ENCODE results near the gene FREM2.

Gene FREM2

GRCh38 chr13:38669234-38669964 is 17.5 kb upstream of the FREM2 start:
- TF ChIP-seq CTCF (IDR thresholded peaks at IDR 0.05; ENCODE audit: insufficient read depth, low read depth, low read length, missing control alignments): no peak
- DNase-seq (ENCODE audit: low read depth): no peak
- H3K4me3 ChIP-seq (ENCODE audit: low read depth, low read length): no peak overlapping the region

- no peak for DNase-seq (ENCODE audit: low read depth)
- no peak for TF ChIP-seq CTCF (IDR thresholded peaks at IDR 0.05; ENCODE audit: insufficient read depth, low read depth, low read length, missing control alignments)
- no peak overlapping the region for H3K4me3 ChIP-seq (ENCODE audit: low read depth, low read length)
These were observed 16.2 kb upstream of the FREM2 start for GRCh38 chr13:38670627-38671026.

- TF ChIP-seq CTCF (IDR thresholded peaks at IDR 0.05; ENCODE audit: insufficient read depth, low read depth, low read length, missing control alignments): no peak
- no peak for DNase-seq (ENCODE audit: low read depth)
- no peak overlapping the region for H3K4me3 ChIP-seq (ENCODE audit: low read depth, low read length)
These were observed 14.9 kb upstream of the FREM2 start for GRCh38 chr13:38671980-38672379.

- H3K4me3 ChIP-seq (ENCODE audit: low read depth, low read length): no peak overlapping the region
- DNase-seq (ENCODE audit: low read depth): no peak
- no peak for TF ChIP-seq CTCF (IDR thresholded peaks at IDR 0.05; ENCODE audit: insufficient read depth, low read depth, low read length, missing control alignments)
These were observed 12.7 kb upstream of the FREM2 start for GRCh38 chr13:38674208-38674607.

GRCh38 chr13:38680912-38681311 is 6.0 kb upstream of the FREM2 start:
- no peak for TF ChIP-seq CTCF (IDR thresholded peaks at IDR 0.05; ENCODE audit: insufficient read depth, low read depth, low read length, missing control alignments)
- DNase-seq (ENCODE audit: low read depth): no peak
- H3K4me3 ChIP-seq (ENCODE audit: low read depth, low read length): no peak overlapping the region

- DNase-seq (ENCODE audit: low read depth): no peak
- TF ChIP-seq CTCF (IDR thresholded peaks at IDR 0.05; ENCODE audit: insufficient read depth, low read depth, low read length, missing control alignments): no peak
- H3K4me3 ChIP-seq (ENCODE audit: low read depth, low read length): no peak overlapping the region
These were observed 2.2 kb upstream of the FREM2 start for GRCh38 chr13:38684714-38685113.

- TF ChIP-seq CTCF (IDR thresholded peaks at IDR 0.05; ENCODE audit: insufficient read depth, low read depth, low read length, missing control alignments): no peak
- no peak overlapping the region for H3K4me3 ChIP-seq (ENCODE audit: low read depth, low read length)
These were observed 1.4 kb upstream of the FREM2 start for GRCh38 chr13:38685431-38685830.

More at GRCh38 chr13:38685431-38685830, 1.4 kb upstream of the FREM2 start:
- no peak for DNase-seq (ENCODE audit: low read depth)

All from GM12865 (cell line).